ENCODE measurements around the gene C1QTNF6. TPM values are rescaled to one million over a fixed set of nuclear protein-coding genes. Genes with fewer than 3 reads are reported as not detected.
A peak's percentile ranks its signal among the peaks of the same experiment; 100 is the strongest.
"Not testable (repeated sequence)": the region's sequence is repeated elsewhere in the genome, so short reads cannot be mapped to it uniquely, and the experiment has no call there.

C1QTNF6 gene
- total RNA-seq, 1 experiment from 2014 or later: 1.7 TPM

DNA sequence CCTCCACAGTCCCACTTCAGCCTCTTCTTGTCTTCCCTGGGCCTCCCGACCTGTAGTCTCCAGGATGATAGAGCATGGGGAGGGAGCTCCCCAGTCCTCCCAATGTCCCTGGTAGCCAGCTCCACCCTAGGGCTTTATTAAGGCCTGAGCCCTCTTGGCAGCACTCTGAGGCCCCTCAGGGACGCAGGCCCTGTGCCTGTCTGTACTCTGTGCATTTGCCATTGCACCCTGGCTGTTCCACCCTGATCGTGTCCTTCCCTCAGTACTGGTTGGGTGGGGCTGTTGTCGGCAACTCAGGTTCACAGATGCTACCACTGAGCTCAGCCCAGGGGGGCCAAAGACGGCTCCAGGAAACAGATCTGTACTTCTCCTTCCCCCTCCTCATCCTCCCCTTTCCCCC, 17.0 kb upstream of the C1QTNF6 start:
- H3K79me2 ChIP-seq (ENCODE audit: low read length): no peaks in the 10 kb centered on the region
- H3K9ac ChIP-seq (ENCODE audit: low read length): no peak overlapping the region
- H3K4me2 ChIP-seq (ENCODE audit: low read depth, low read length, poor library complexity, severe bottlenecking): no peak overlapping the region
- no peak overlapping the region for H2AFZ ChIP-seq (ENCODE audit: low read length)
- H4K20me1 ChIP-seq (ENCODE audit: insufficient read depth, low read depth, low read length): no peaks in the 10 kb centered on the region
- no peak for DNase-seq
- no peak overlapping the region for H3K4me3 ChIP-seq (ENCODE audit: low read length)
- H3K27me3 ChIP-seq (ENCODE audit: low read length): no peaks in the 10 kb centered on the region
- H3K9me3 ChIP-seq (ENCODE audit: low read length): no peaks in the 10 kb centered on the region
- no peaks in the 10 kb centered on the region for H3K9me2 ChIP-seq (replicated peaks; ENCODE audit: insufficient read depth, low read length)
- no peak overlapping the region for H3K27ac ChIP-seq (ENCODE audit: low read length)
- peaks cover 10% of the 10 kb centered on the region for H3K4me1 ChIP-seq (ENCODE audit: low read length)
- H3K36me3 ChIP-seq (ENCODE audit: insufficient read depth, low read length): no peaks in the 10 kb centered on the region

DNA sequence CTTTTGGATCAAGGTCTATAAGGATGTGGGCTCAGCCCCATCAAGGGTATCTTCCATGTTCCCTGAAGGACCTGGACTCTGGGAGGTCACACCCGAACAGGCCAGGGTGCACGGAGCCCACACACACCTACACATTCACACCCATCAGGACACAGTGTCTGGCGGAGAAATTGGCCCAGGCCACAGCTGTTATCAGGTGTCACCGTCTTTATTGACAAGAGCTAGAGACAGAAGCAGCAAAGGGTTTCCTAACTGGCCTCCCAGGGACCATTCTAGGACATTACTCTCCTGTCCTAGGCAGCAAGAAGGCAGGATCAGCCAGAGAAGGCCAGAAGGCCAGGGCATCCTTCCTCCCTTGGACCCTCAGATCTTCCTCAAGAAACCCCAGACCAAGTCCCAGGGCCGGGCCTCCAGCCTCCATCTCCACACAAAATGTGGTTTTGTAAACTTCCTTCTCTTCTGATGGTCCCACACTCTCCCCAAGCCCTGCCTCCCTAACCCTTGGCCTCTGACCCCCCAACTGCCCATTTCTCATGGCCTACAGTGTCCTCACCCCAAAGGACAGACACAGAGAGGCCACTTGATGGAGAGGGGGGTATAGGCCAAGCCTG, 16.1 kb upstream of the C1QTNF6 start:
- Histone ChIP-seq H3K36me3 (ENCODE audit: insufficient read depth, low read length) (no peaks in the 10 kb centered on the region), H2AFZ (ENCODE audit: low read length) (no peak overlapping the region), H3K27me3 (ENCODE audit: low read length) (no peaks in the 10 kb centered on the region), H3K4me3 (ENCODE audit: low read length) (no peak overlapping the region), H3K9me2 (replicated peaks; ENCODE audit: insufficient read depth, low read length) (no peaks in the 10 kb centered on the region), H3K27ac (ENCODE audit: low read length) (no peak overlapping the region), H3K4me1 (ENCODE audit: low read length) (peaks cover 17% of the 10 kb centered on the region), H3K79me2 (ENCODE audit: low read length) (no peaks in the 10 kb centered on the region), H4K20me1 (ENCODE audit: insufficient read depth, low read depth, low read length) (no peaks in the 10 kb centered on the region), H3K9me3 (ENCODE audit: low read length) (no peaks in the 10 kb centered on the region), H3K9ac (ENCODE audit: low read length) (no peak overlapping the region), H3K4me2 (ENCODE audit: low read depth, low read length, poor library complexity, severe bottlenecking) (no peak overlapping the region)
- DNase-seq: no peak

DNA sequence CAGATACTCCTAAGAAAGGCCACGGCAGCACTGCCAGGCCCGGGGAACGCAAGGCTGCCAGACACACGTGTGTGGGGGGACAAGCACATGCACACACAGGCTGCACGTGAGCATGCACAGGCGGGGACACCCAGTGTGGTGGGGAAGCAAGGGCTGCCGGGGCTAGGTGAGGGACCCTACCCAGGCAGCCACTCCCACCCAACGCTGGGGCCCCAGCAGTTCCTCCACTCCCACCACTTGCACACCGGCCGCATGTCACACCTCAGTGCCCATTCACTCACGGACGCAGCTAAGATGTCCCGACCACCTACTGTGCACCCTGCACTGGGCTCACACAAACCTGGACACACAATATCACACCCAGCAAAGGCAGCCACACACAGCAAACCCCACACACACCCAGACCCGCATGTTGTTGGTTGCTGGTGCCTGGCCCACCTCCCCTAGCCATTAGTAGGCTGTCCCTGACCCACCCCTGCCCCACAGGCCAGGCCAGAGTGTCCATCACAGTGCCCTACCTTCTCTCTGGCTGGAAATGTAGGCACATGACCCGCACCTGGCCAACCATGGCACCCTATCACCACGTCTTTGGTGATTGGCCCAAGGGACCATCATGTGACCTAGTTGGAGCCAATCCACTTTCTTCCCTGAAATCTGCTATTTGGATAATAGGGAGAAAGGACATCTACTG, 15.5 kb upstream of the C1QTNF6 start:
- no peak overlapping the region for H2AFZ ChIP-seq (ENCODE audit: low read length)
- no peaks in the 10 kb centered on the region for H3K9me2 ChIP-seq (replicated peaks; ENCODE audit: insufficient read depth, low read length)
- no peak overlapping the region for H3K27ac ChIP-seq (ENCODE audit: low read length)
- no peaks in the 10 kb centered on the region for H3K36me3 ChIP-seq (ENCODE audit: insufficient read depth, low read length)
- no peak overlapping the region for H3K9ac ChIP-seq (ENCODE audit: low read length)
- H3K4me1 ChIP-seq (ENCODE audit: low read length): peaks cover 23% of the 10 kb centered on the region
- H3K9me3 ChIP-seq (ENCODE audit: low read length): no peaks in the 10 kb centered on the region
- DNase-seq: peak; percentile 65
- no peaks in the 10 kb centered on the region for H3K79me2 ChIP-seq (ENCODE audit: low read length)
- no peak overlapping the region for H3K4me2 ChIP-seq (ENCODE audit: low read depth, low read length, poor library complexity, severe bottlenecking)
- H4K20me1 ChIP-seq (ENCODE audit: insufficient read depth, low read depth, low read length): no peaks in the 10 kb centered on the region
- no peaks in the 10 kb centered on the region for H3K27me3 ChIP-seq (ENCODE audit: low read length)
- no peak overlapping the region for H3K4me3 ChIP-seq (ENCODE audit: low read length)

DNA sequence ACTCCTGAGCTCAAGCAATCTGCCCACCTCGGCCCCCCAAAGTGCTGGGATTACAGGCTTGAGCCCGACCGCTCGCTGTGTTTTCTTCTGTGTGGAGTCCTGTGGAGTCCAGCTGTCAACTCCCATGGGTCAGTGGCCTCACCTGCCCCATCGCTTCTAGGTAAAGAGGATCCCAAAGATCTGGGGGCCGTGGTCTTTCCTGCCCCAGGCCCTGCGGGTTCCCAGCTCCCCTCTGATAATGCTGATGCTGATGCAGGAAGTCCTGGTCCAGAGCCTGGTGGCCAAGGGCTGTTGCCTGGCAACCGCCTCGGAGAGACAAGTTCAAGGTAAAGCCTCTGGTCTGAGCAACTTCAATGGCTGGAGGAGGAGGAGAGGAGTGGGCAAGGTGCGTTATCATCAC, 14.7 kb upstream of the C1QTNF6 start:
- peaks cover 3% of the 10 kb centered on the region; the same call in 1 of the 2 replicates for H4K20me1 ChIP-seq (ENCODE audit: insufficient read depth, low read depth, low read length)
- DNase-seq: no peak
- peaks cover 28% of the 10 kb centered on the region for H3K4me1 ChIP-seq (ENCODE audit: low read length)
- no peaks in the 10 kb centered on the region for H3K9me3 ChIP-seq (ENCODE audit: low read length)
- H3K27ac ChIP-seq (ENCODE audit: low read length): no peak overlapping the region
- no peaks in the 10 kb centered on the region for H3K79me2 ChIP-seq (ENCODE audit: low read length)
- no peak overlapping the region for H3K9ac ChIP-seq (ENCODE audit: low read length)
- H3K4me2 ChIP-seq (ENCODE audit: low read depth, low read length, poor library complexity, severe bottlenecking): no peak overlapping the region
- H3K27me3 ChIP-seq (ENCODE audit: low read length): no peaks in the 10 kb centered on the region
- H3K4me3 ChIP-seq (ENCODE audit: low read length): no peak overlapping the region
- no peak overlapping the region for H2AFZ ChIP-seq (ENCODE audit: low read length)
- no peaks in the 10 kb centered on the region for H3K36me3 ChIP-seq (ENCODE audit: insufficient read depth, low read length)
- H3K9me2 ChIP-seq (replicated peaks; ENCODE audit: insufficient read depth, low read length): no peaks in the 10 kb centered on the region

- H2AFZ ChIP-seq (ENCODE audit: low read length): no peak overlapping the region
- no peak overlapping the region for H3K9ac ChIP-seq (ENCODE audit: low read length)
- H4K20me1 ChIP-seq (ENCODE audit: insufficient read depth, low read depth, low read length): peaks cover 9% of the 10 kb centered on the region; the same call in 1 of the 2 replicates
- no peak overlapping the region for H3K4me3 ChIP-seq (ENCODE audit: low read length)
- H3K79me2 ChIP-seq (ENCODE audit: low read length): no peaks in the 10 kb centered on the region
- peaks cover 28% of the 10 kb centered on the region for H3K4me1 ChIP-seq (ENCODE audit: low read length)
- H3K36me3 ChIP-seq (ENCODE audit: insufficient read depth, low read length): no peaks in the 10 kb centered on the region
- no peaks in the 10 kb centered on the region for H3K27me3 ChIP-seq (ENCODE audit: low read length)
- H3K4me2 ChIP-seq (ENCODE audit: low read depth, low read length, poor library complexity, severe bottlenecking): no peak overlapping the region
- no peak for DNase-seq
- no peaks in the 10 kb centered on the region for H3K9me3 ChIP-seq (ENCODE audit: low read length)
- H3K27ac ChIP-seq (ENCODE audit: low read length): no peak overlapping the region
- no peaks in the 10 kb centered on the region for H3K9me2 ChIP-seq (replicated peaks; ENCODE audit: insufficient read depth, low read length)
These were observed 14.0 kb upstream of the C1QTNF6 start for GRCh38 chr22:37202001-37202555.

GRCh38 chr22:37201443-37201820, 13.4 kb upstream of the C1QTNF6 start:
- H3K4me2 ChIP-seq (ENCODE audit: low read depth, low read length, poor library complexity, severe bottlenecking); H3K27me3 ChIP-seq (ENCODE audit: low read length); H3K79me2 ChIP-seq (ENCODE audit: low read length); H2AFZ ChIP-seq (ENCODE audit: low read length); H3K9me3 ChIP-seq (ENCODE audit: low read length); H3K36me3 ChIP-seq (ENCODE audit: insufficient read depth, low read length); H3K27ac ChIP-seq (ENCODE audit: low read length); H3K4me3 ChIP-seq (ENCODE audit: low read length); DNase-seq; H3K9me2 ChIP-seq (replicated peaks; ENCODE audit: insufficient read depth, low read length); H3K9ac ChIP-seq (ENCODE audit: low read length): not testable (repeated sequence)
- Histone ChIP-seq H3K4me1 (ENCODE audit: low read length) (peaks cover 28% of the 10 kb centered on the region), H4K20me1 (ENCODE audit: insufficient read depth, low read depth, low read length) (peaks cover 11% of the 10 kb centered on the region; the same call in 1 of the 2 replicates)

- H3K9me3 ChIP-seq (ENCODE audit: low read length): no peaks in the 10 kb centered on the region
- H4K20me1 ChIP-seq (ENCODE audit: insufficient read depth, low read depth, low read length): peaks cover 11% of the 10 kb centered on the region; the same call in 1 of the 2 replicates
- H3K4me1 ChIP-seq (ENCODE audit: low read length): peaks cover 28% of the 10 kb centered on the region
- peak overlapping the region; percentile 16; the same call in 1 of the 2 replicates for H3K4me3 ChIP-seq (ENCODE audit: low read length)
- H3K4me2 ChIP-seq (ENCODE audit: low read depth, low read length, poor library complexity, severe bottlenecking): peak overlapping the region; percentile 46
- H3K36me3 ChIP-seq (ENCODE audit: insufficient read depth, low read length): no peaks in the 10 kb centered on the region
- no peaks in the 10 kb centered on the region for H3K27me3 ChIP-seq (ENCODE audit: low read length)
- peak overlapping the region; percentile 64 for H3K9ac ChIP-seq (ENCODE audit: low read length)
- no peaks in the 10 kb centered on the region for H3K79me2 ChIP-seq (ENCODE audit: low read length)
- H3K27ac ChIP-seq (ENCODE audit: low read length): no peak overlapping the region
- peak; percentile 55 for DNase-seq
- peak overlapping the region; percentile 82; the same call in 1 of the 2 replicates for H2AFZ ChIP-seq (ENCODE audit: low read length)
- H3K9me2 ChIP-seq (replicated peaks; ENCODE audit: insufficient read depth, low read length): no peaks in the 10 kb centered on the region
These were observed 11.7 kb upstream of the C1QTNF6 start for GRCh38 chr22:37199760-37200108.

- peak overlapping the region; percentile 83 for H3K9ac ChIP-seq (ENCODE audit: low read length)
- no peaks in the 10 kb centered on the region for H3K9me3 ChIP-seq (ENCODE audit: low read length)
- no peaks in the 10 kb centered on the region for H3K79me2 ChIP-seq (ENCODE audit: low read length)
- H3K27me3 ChIP-seq (ENCODE audit: low read length): no peaks in the 10 kb centered on the region
- H3K4me1 ChIP-seq (ENCODE audit: low read length): peaks cover 28% of the 10 kb centered on the region
- peak overlapping the region; percentile 78 for H3K4me3 ChIP-seq (ENCODE audit: low read length)
- peaks cover 11% of the 10 kb centered on the region; the same call in 1 of the 2 replicates for H4K20me1 ChIP-seq (ENCODE audit: insufficient read depth, low read depth, low read length)
- no peaks in the 10 kb centered on the region for H3K9me2 ChIP-seq (replicated peaks; ENCODE audit: insufficient read depth, low read length)
- peak overlapping the region; percentile 94 for H3K4me2 ChIP-seq (ENCODE audit: low read depth, low read length, poor library complexity, severe bottlenecking)
- DNase-seq: peak; percentile 99
- peak overlapping the region; percentile 82 for H3K27ac ChIP-seq (ENCODE audit: low read length)
- H3K36me3 ChIP-seq (ENCODE audit: insufficient read depth, low read length): no peaks in the 10 kb centered on the region
- H2AFZ ChIP-seq (ENCODE audit: low read length): peak overlapping the region; percentile 82; the same call in 1 of the 2 replicates
These were observed 11.2 kb upstream of the C1QTNF6 start for GRCh38 chr22:37199103-37199759.

Data from Karpas-422 (cell line).